Measurements from ENCODE around the gene MRPS9.
A peak's percentile ranks its signal among the peaks of the same experiment; 100 is the strongest.

MRPS9 gene

DNA sequence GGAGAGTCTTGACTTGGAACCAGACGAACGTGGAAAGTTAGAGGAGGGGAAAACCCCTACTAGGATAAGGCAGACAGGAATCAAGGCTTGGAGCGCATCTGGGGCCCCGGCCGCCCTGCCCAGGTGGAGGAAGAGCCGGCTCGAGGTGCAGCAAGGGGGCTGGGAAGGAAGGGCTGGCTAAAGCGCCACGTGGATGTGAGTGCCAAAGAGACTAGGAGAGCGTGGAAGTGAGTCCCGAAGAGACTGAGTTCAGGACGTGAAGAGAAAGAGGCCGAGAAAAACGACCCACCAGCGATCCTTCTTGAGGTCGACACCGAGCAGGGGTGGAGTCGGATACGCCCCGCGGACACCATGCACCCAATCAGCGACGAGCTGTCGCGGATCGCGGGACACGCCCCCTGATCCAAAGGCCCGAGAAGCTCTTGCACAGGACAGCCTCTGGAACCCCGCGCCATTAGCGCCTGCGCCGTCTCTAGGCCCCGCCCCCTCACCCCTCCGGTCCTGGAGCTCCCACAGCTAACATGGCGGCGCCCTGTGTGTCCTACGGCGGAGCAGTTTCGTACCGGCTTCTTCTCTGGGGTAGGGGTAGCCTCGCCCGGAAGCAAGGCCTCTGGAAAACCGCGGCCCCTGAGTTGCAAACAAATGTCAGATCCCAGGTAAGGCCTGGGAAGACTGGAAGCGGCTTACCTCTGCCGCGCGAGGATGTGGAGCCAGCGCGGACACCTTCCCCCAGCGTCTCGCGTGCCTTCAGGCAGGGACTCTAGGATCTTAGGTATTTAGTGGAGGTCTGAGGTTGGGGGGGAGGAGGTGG lies at the start of gene MRPS9:
Gene MRPS9 (plus strand): TSS at position 498 of the 811 bp plus-strand sequence. CDS start 24 bp downstream, at position 522.
- peak; percentile 97 for DNase-seq

DNA sequence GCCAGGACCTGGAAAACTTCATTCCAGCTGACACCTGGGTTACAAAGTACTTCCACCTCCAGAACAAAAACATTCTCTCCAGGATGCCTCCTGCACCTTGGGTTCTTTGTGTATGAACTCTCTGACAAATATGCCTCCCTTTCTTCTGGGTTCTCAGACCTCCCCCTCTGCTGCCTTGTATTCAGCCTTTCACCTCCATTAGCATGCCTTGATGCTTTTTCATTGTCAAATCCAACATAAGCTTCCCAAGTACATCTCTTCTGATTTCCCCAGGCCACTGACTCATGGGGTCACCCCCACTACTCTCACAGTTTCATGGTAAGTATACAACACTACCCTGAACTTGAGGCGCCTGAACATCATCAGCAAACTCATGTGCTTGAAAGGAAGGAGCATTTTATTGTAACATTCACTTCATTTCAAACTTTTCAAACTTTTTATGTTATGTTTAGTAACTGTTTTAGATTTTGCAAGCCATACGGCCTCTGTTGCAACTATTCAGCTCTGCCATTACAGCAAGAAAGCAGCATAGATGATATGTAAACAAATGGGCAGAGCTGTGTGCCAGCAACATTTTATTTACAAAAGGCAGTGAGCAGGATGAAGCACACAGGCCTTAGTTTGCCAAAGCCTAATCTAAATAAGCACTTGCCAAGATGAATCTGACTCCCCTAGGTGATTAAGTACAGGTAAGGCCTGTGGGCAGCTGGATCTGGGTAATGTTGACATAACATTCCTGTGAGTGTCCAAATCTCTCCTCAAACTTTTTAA lies 32.5 kb upstream of the MRPS9 start:
- DNase-seq: no peak

DNA sequence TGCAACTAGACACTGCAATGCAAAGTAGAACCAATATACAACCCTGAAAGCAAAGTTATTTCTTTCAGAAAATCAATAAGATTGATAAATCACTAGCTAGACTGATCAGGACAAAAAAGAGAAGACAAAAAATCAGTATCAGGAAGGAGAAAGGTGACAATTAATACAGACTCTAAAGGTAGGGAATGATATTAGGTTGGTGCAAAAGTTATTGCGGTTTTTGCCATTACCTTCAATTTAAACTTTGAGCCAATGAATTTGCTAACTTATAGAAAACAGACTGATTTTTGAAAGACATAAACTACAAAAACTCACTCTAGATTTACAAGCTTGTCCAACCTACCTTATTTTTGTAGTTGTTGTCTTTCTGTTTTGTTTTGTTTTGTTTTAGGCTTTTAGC lies 30.5 kb upstream of the MRPS9 start:
- no peak for DNase-seq

DNA sequence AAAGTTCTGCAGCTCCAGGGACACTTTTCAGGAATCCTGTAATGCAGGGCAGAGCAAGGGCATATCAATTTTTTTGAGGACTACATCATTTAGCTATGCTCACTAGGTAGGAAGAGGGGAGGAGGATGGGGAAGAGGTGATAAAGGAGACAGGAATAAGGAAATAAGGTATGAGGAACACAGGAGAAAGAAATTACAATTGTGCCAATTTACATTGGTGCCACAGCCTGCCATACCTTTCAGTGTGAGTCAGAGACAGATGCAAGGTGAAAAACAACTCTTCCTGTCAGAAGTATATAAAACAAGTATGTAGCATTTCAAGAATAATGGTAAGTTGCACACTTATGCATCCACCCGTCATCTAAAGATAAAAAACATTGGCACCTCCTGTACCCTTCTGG lies 5.4 kb upstream of the MRPS9 start:
- no peak for DNase-seq

DNA sequence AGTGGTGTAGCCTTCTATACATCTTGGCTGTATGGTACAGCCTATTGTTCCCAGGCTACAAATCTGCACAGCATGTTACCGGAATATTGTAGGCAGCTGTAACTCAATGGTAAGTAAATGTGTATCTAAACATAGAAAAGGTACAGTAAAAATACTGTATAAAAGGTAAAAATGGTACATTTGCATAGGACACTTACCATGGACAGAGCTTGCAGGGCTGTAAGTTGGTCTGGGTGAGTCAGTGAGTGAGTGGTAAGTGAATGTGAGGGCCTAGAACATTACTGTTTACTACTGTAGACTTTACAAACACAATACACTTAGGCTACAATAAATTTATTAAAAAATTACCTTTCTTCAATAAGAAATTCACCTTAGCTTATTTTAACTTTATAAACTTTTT lies 3.7 kb upstream of the MRPS9 start:
- DNase-seq: no peak

DNA sequence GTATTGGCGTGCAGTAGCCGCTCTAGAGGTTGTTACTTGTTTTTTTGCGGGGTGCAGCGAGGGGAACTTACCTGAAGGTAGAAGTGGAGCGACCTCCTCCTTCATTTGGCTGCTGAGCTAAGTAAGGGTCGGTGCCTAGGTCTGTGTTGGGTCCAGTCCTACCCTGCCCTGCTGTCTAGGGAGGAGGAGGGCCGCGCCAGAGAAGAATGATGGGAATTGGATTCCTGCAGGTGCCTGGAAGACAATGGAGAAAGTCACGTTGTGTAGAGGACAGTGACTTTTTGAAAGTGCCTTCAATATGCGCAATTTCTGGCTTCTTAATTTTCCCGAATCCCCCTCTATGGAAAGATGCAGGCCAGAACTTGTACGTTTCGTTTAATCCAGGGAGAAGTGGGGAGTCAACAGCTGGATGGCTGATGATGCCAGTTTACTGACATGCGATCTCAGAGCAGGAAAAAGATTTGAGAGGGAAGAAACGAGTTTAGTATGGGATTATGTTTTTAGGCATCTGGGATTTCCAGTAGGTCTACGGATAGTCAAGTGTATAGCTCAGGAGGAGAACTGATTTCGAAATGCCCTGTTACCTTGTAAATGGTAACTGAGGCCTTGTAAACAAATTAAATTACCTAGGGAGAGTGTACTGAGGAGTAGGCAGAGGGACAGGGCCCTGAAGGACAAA lies 653 bp downstream of the MRPS9 start:
- no peak for DNase-seq

DNA sequence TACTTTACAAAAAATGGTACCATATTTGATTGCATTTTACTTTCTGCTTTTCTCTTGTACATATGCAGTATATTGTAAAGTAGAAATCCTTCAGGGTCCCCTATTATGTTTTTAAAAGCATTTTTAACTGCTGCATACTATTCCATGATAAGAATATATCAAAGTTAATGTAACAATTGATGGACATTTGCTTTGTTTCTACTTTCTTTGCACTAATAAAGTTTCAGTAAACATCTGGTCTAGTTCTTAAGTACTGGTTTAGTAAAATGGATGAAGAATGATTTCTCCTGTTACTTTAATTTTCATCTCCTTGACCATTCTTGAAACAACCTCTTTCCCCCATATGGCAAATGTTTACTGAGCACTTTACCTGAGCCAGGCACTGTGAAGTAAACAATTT lies 1.7 kb downstream of the MRPS9 start:
- DNase-seq: no peak

DNA sequence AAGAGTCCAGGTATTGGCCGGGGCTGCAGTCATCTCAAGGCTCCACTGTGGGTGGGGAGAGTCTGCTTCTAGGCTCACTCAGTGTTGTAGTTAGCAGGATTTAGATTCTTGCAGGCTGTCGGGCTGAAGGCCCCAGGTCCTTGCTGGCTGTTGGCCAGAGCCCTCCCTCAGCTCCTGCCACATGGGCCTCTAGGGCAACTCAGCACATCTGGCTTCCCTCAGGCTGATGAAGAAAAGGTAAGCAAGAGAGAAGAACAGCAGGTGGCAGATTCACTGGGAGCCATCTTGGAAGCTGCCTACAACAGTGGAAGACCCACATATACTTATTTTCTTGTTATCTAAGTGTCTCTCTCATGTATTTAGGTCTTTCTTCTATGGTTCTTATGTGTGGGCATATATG lies 4.3 kb downstream of the MRPS9 start:
- no peak for DNase-seq

DNA sequence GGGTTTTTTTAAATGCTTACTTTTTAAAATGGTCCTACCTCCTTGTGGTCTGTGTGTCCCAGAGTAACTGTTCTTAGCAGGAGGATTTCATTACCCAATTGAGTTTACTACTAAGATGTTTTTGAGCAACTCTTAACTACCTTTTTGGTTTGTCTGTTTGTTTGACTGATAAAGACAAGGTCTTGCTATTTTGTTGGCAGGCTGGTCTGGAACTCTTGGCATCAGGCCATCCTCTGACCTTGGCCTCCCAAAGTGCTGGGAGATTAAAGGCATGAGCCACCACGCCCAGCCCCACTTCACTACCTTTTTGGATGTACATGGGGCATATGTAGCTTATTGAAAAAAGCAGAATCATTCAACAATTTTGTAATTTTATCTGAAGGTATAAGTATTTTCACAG lies 14.9 kb downstream of the MRPS9 start:
- DNase-seq: no peak

DNA sequence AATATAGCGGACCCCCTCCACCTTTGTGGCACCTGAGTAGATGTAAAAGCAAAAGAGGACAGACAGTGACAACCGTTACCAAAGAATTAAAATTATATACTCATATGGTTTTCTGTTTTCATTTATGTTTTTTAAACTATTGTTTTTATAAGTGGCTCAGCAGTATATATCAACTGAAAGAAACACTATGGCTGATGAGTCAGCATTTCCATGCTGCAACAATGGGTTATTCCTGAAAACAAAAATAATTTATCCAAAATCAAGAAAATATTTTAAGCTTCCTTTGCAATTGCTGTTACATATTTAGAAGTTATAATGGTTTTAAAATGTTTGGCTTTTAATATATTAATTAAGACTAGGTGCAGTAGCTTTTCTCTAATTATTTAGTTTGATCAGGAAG lies 17.7 kb downstream of the MRPS9 start:
- DNase-seq: no peak

DNA sequence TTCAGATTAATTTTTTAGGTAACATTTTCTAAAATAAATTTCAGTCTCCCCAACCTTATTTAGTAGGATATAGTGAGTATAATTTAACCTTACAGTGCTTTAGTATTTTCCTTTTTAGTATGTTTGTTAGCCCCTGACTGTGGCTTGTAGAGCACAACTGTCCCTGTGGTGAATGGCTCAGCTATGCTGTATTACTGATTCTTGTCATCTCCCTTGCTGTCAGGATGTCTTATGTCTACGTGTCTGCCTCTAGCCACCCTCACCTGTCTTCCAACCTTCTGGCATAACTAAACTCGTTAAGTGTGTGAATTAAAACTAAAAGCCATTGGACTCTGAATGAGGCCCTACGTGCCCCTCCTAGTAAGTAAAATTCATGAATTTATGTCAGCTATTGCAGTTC lies 18.4 kb downstream of the MRPS9 start:
- DNase-seq: no peak

DNA sequence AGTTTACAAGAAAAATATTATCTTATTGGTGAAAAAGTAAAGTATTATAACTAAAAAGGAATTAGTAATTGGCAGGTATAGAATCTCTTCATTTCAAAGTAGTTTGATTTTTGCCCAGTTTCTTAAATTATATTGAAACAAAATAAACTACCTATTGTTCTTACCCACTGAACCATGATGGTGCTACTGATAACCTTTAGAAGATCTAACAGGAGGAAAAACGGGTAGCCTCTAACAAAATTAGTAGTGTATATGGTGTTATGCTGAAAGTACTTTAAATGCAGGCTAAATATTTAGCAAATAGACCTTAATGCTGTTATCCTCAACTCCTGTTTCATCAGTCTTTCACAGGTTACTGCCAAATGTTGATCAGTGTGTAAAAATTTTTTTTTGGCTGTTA lies 19.1 kb downstream of the MRPS9 start:
- no peak for DNase-seq

DNA sequence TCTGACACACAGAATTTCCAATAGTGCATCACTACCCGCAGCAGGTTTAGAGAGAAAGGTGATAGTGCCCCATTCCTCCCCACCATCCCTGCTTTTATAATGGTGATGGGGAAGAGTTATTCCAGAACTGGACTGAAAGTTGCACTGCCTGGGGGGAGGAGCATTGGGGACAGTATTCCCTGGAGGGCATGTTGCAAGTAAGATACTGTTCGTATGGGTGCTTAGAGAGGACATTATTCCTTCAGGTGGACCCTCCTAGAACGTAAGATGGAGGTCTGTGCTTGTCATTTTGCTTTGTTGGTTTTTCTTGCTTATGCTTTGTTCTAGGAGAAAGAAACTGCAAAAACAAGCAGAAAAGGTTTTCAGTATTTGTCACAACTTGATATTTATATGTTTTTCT lies 23.7 kb downstream of the MRPS9 start:
- no peak for DNase-seq

DNA sequence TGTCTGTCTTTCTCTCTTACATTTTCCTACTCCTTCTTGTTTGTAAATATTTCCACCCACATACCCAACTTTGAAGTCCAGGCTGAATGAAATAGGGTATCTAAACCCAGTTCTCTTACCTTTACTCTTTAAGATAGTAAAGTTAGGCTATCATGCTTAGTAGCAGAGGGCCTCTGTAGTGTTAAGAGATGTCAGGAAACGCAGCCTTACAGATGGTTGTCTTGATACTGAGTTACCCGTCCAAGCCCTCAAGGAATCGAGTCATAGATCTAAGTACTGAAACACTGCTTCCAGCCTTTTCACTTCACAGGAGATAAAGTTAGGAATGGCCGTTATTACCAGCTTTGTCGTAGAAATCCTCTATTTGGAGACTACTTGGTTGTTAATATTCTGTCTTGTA lies 24.3 kb downstream of the MRPS9 start:
- DNase-seq: no peak

DNA sequence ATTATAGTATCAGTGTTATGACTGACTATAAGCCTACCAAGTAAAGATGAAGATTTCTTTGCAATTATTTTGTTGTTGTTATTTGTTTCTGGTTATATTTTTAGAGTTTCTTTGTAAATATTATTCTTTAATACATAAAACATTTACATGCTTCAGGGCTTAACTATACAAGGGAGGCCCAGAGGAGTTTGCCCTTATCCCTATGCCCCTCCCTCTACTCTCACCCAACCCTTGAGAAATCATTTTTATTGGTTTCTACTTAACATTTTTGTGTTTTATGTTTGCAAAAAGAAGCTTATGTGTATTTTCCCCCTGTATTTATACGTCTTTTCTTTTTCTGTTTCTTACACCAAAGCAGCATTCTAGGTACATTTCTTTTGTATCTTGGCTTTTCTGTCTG lies 30.5 kb downstream of the MRPS9 start:
- no peak for DNase-seq

DNA sequence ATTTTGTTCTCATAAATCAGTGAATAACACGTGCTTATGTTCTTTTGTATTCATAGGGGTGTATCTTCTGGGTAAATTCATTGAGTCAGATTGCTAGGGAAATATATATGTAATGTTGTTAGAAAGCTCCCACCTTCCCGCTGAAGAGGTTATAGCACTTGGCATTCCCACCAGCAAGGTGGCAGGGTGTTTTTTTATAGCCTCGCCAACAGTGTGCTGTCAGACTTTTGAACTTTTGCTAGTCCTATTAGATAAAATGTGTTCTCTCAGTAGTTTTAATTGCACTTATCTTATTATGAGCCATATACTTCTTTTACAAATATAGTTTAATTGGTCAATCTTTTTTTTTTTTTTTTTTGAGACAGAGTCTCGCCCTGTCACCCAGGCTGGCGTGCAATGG lies 31.0 kb downstream of the MRPS9 start:
- no peak for DNase-seq

DNA sequence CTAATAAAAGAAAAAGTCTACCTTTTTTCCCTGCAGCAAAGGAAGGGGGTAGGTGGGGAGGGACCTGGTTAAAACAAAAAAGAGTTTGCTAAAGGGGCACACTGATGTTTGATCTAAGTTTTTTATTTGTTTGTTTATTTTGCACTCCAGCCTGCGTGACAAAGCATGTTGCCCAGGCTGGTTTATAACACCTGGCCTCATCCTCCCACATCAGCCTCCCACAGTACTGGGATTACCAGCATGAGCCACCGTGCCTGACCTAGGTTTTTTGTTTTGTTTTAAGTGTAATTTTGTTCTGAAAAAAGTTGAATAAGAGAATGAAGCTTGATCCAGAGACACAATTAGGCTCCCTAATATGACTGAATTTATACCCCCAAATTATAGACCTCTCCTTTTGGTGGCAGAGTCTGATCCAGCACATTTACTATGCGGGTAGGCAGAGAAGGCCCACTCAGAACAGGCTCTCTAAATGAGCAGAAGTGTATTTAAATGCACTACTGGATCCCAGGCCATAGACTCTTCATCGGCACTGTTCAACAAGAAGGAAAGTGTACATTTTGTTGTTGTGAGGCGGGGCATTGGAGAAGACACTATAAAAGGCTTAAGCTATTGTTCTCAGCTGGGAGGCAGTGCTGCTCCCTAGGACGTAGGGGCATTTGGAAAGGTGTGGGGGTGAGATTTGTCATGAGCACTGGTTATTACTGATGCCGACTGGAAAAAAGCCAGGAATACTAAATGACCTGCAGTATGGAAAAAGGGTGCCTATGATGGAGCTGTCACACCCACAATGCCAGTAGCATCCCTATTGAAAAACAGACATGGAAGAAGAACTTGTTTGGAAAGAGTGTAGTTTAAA lies 32.4 kb downstream of the MRPS9 start:
- DNase-seq: no peak

DNA sequence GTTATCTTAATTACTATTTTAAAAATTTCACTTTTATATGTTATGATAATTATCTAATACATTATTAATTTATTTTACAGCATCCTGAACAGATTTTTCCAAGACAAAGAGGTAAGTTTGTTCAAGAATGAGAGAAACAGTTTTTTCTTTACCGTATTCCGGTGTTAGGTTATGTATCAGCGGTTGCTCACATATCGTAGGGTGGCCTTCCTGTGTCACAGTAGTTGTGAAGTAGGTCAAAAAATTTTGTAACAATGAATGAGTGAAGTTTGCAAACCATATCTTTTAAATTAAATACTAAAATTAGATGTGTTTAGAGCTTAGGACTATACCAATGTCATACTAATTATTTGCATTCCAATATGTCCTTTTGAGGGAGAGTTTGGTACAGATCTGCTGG lies 33.5 kb downstream of the MRPS9 start:
- DNase-seq: no peak

DNA sequence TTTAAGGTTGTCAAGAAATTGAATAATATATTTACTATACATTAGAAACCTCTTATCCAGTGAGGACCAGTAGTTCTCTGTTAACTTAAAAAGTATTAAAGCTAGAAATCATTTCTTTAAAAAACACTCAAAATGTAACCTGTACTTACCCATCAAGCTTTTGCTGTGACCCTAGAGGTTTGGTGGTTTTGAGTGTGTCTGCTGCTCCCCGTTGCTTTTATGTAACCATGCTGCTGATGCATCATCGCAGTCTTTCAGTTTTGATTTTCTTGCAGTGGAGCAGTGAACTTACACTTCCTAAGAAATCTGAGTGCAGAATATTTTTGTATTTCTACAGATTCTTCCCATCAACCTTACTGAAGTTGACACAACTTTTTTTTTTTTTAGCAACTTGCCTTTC lies 34.2 kb downstream of the MRPS9 start:
- DNase-seq: peak; percentile 25

DNA sequence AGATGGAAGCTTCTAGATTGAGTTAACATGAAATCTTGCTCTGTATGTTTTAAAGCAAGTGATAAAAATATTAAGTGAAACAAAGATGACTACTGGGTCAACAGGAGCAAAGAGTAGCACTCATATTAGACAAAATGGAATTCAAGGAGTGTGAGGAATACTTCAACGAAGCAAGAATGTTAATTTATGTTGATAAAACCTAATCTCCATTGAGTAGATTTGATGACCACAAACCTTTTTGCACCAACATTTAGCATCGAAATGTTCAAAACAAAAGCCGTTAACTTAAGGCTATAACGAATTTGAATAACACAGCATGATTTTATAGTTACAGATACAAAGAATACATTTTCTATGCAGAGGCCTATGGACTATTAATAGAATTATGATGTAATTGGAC lies 35.7 kb downstream of the MRPS9 start:
- no peak for DNase-seq

DNA sequence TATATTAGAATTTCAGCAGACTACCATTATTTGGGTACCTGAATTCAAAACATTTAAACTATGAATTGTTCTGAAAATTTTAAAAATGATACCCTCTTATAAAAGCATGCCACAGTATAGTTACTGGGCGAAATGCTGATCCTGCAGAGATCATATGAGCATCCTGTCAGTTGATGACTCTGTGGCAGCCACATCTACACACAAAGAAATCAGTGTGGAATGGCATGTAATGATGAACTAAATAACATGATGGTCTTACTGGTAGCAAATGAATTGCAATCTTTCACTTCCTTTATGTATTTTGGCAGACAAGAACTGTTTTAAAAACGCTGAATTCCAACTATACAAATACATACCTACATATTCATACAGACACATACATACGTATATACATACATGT lies 38.3 kb downstream of the MRPS9 start:
- no peak for DNase-seq

DNA sequence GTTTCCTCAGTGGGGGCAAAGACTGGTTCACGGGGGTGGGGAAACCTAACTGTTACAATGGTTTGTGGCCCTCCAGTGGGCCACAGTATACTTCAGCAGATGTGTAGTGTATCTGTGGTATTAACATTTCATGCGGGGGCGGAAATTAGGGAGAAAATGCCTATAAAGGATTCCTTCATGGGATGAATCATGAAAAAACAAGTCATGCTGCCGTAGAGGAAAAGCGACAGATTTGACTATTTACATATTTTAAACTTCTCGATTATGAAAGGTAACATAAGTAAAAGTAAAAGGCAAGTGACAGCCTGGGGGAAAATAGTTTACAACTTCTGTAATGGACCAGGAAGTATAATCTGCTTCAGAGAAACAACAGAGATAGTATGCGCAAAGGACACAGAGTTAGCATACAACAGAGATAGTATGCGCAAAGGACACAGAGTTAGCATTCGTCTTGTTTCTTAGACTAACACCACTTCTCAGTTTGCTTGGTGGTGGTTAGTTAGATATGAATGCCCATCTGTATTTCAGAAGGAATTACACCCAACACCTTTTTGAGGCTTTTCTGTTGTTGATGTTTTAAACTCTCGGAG lies 41.1 kb downstream of the MRPS9 start:
- no peak for DNase-seq

DNA sequence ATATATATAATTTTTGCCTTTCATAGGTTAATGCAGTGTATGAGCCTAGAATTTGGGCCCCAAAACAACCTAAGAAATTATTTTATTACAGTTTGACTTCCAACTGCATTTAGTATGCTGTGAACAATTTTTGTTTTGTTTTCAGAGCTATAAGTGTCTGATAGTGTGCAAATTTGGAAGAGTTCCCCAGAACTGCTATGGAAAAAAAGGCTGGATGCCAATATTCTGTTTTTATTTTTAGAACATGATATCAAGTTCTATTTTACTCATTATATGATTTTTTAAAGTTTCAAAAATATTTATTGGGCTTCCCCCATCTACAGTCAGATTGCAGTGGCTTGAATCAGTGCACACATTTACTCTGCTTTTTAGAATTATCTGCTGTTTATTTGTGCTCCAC lies 42.6 kb downstream of the MRPS9 start:
- no peak for DNase-seq
